Measurements from ENCODE around the gene NAA30. TPM values are rescaled to one million over a fixed set of nuclear protein-coding genes. Genes with fewer than 3 reads are reported as not detected.

NAA30 gene
- total RNA-seq, 4 donors from 2014 or later, result 13.1 to 16.0 (median 14.9) TPM

- 76 to 85% methylated on average over 5 of the region's 5 CpGs for WGBS, 2 donors
- H3K4me3 ChIP-seq (ENCODE audit: low read depth, poor library complexity, severe bottlenecking), result no peak overlapping the region
- no peak for DNase-seq (ENCODE audit: low spot score in 2 of 2)
- TF ChIP-seq CTCF (IDR thresholded peaks at IDR 0.05), result no peak
- TF ChIP-seq POLR2A (IDR thresholded peaks at IDR 0.05), result no peak
- intact Hi-C loops (cut with DNase I; ENCODE audit: low total_unique reads), result no loop called here
Observed at GRCh38 chr14:57461777-57462320, 71.5 kb downstream of the NAA30 start.

- DNase-seq (ENCODE audit: low spot score in 2 of 2), result no peak
- intact Hi-C loops (cut with DNase I; ENCODE audit: low total_unique reads), result no loop called here
- TF ChIP-seq CTCF (IDR thresholded peaks at IDR 0.05) (no peak), POLR2A (IDR thresholded peaks at IDR 0.05) (no peak)
- no peak overlapping the region for H3K4me3 ChIP-seq (ENCODE audit: low read depth, poor library complexity, severe bottlenecking)
- WGBS, 2 donors, result 81 to 83% methylated on average over 3 of the region's 3 CpGs
Observed at GRCh38 chr14:57462551-57462950, 72.2 kb downstream of the NAA30 start.

- no peak for DNase-seq (ENCODE audit: low spot score in 2 of 2)
- H3K4me3 ChIP-seq (ENCODE audit: low read depth, poor library complexity, severe bottlenecking), result no peak overlapping the region
- no peak for TF ChIP-seq POLR2A (IDR thresholded peaks at IDR 0.05)
- TF ChIP-seq CTCF (IDR thresholded peaks at IDR 0.05), result no peak
- WGBS, 2 donors, result 85 to 87% methylated on average over 6 of the region's 6 CpGs
- intact Hi-C loops (cut with DNase I; ENCODE audit: low total_unique reads), result no loop called here
Observed at GRCh38 chr14:57464008-57464730, 73.8 kb downstream of the NAA30 start.

Other genes starting within 250 kb of the NAA30 start
- 10 to 100 TPM; 25.1 to 38.9 (median 33.7) TPM for gene EXOC5, start 121.7 kb upstream of the NAA30 start, total RNA-seq
- gene AP5M1, start 121.6 kb upstream of the NAA30 start, total RNA-seq, result 10 to 100 TPM; 18.5 to 40.2 (median 23.0) TPM
- not detected for gene CCDC198, start 103.3 kb downstream of the NAA30 start, total RNA-seq